Neuronal stem cell (in vitro differentiated cells): ENCODE measurements around the gene PSTPIP1.
A peak's percentile ranks its signal among the peaks of the same experiment; 100 is the strongest.

ENCODE experiments used
- DNase-seq: peaks from one replicate; pipeline ENCODE4 v3.0.0-alpha.2; 2013; ENCODE audit warnings: low spot score
- H2AFZ ChIP-seq: one replicate; pipeline ENCODE4 v1.6.1; 2013; ENCODE audit warnings: mild to moderate bottlenecking, low read length, inconsistent platforms
- H2AK5ac ChIP-seq: 2 replicates; pipeline ENCODE4 v1.6.1; 2013; ENCODE audit warnings: low read depth, mild to moderate bottlenecking, inconsistent platforms, low read length, moderate library complexity, mixed read lengths
- H2BK120ac ChIP-seq: 2 replicates; pipeline ENCODE4 v1.6.1; 2013; ENCODE audit warnings: low read depth, mild to moderate bottlenecking, inconsistent platforms, low read length, moderate library complexity, mixed read lengths
- H2BK12ac ChIP-seq: one replicate; pipeline ENCODE4 v1.6.1; 2013; ENCODE audit warnings: low read length, inconsistent platforms
- H2BK15ac ChIP-seq: 2 replicates; pipeline ENCODE4 v1.6.1; 2013; ENCODE audit warnings: mild to moderate bottlenecking, low read length, inconsistent platforms, mixed read lengths
- H2BK5ac ChIP-seq: one replicate; pipeline ENCODE4 v1.6.1; 2013; ENCODE audit warnings: inconsistent platforms, mild to moderate bottlenecking, low read length, moderate library complexity
- H3K14ac ChIP-seq: one replicate; pipeline ENCODE4 v1.6.1; 2013; ENCODE audit warnings: low read length, inconsistent platforms
- H3K18ac ChIP-seq: 2 replicates; pipeline ENCODE4 v1.6.1; 2013; ENCODE audit warnings: low read length, inconsistent platforms
- H3K23ac ChIP-seq: 2 replicates; pipeline ENCODE4 v1.6.1; 2013; ENCODE audit warnings: low read depth, mild to moderate bottlenecking, mixed read lengths, low read length, inconsistent platforms; ENCODE audit not compliant: poor library complexity
- H3K27ac ChIP-seq: replicated peaks from 3 replicates; pipeline ENCODE4 v1.5.1; 2013; ENCODE audit warnings: low read length, inconsistent platforms
- H3K27me3 ChIP-seq, 3 experiments: 2 replicates each; pipeline ENCODE4 v1.6.1; 2013; ENCODE audit warnings: low read length in 3 of 3, mild to moderate bottlenecking in 2 of 3, inconsistent platforms in 1 of 3, low read depth in 1 of 3, mixed read lengths in 1 of 3, moderate library complexity in 1 of 3; ENCODE audit not compliant: control insufficient read depth in 3 of 3, insufficient read depth in 3 of 3
- H3K36me3 ChIP-seq, 2 donors: replicated peaks in 1 of 2; 2 replicates each; pipeline ENCODE4 v1.6.1; 2013; ENCODE audit warnings: low read length in 2 of 2; ENCODE audit not compliant: control insufficient read depth in 2 of 2, insufficient read depth in 2 of 2
- H3K4ac ChIP-seq: 2 replicates; pipeline ENCODE4 v1.6.1; 2013; ENCODE audit warnings: inconsistent platforms, mild to moderate bottlenecking, low read length, moderate library complexity
- H3K4me1 ChIP-seq, 2 donors: 1 replicate in 1 of 2; 2 replicates in 1 of 2; pipeline ENCODE4 v1.6.1; 2013; ENCODE audit warnings: low read length in 2 of 2, low read depth in 1 of 2; ENCODE audit not compliant: control insufficient read depth in 2 of 2, insufficient read depth in 1 of 2
- H3K4me2 ChIP-seq: one replicate; pipeline ENCODE4 v1.6.1; 2013; ENCODE audit warnings: mild to moderate bottlenecking, low read length, inconsistent platforms; ENCODE audit not compliant: insufficient read depth, poor library complexity, severe bottlenecking
- H3K4me3 ChIP-seq, 2 donors: 2 replicates each; pipeline ENCODE4 v1.5.1; 2013; ENCODE audit warnings: low read length in 2 of 2, mild to moderate bottlenecking in 2 of 2, inconsistent platforms in 1 of 2, moderate library complexity in 1 of 2
- H3K79me1 ChIP-seq: one replicate; pipeline ENCODE4 v1.6.1; 2013; ENCODE audit warnings: low read depth, mild to moderate bottlenecking, inconsistent platforms, low read length, moderate library complexity
- H3K9ac ChIP-seq: one replicate; pipeline ENCODE4 v1.6.1; 2013; ENCODE audit warnings: mild to moderate bottlenecking, low read depth, low read length, inconsistent platforms; ENCODE audit not compliant: poor library complexity
- H3K9me3 ChIP-seq, 2 donors: replicated peaks in 1 of 2; 2 replicates each; pipeline versions ENCODE3 to v1.6.1; 2013; ENCODE audit warnings: low read length in 2 of 2, mild to moderate bottlenecking in 2 of 2, inconsistent platforms in 1 of 2, low read depth in 1 of 2, mixed read lengths in 1 of 2, moderate library complexity in 1 of 2; ENCODE audit not compliant: control insufficient read depth in 2 of 2, insufficient read depth in 1 of 2
- H4K8ac ChIP-seq: one replicate; pipeline ENCODE4 v1.6.1; 2013; ENCODE audit warnings: low read depth, mild to moderate bottlenecking, inconsistent platforms, low read length, moderate library complexity
- H4K91ac ChIP-seq: one replicate; pipeline ENCODE4 v1.6.1; 2013; ENCODE audit warnings: low read length, low read depth, mild to moderate bottlenecking, inconsistent platforms; ENCODE audit not compliant: poor library complexity
- WGBS, 2 donors: extraction: QIAGEN DNeasy Blood & Tissue Kit; methylation state at CpG; one replicate each; pipeline ENCODE4 v1.1.7; 2013; ENCODE audit warnings: missing lambda C conversion rate in 2 of 2, mixed read lengths in 1 of 2; ENCODE audit not compliant: insufficient read length in 2 of 2, insufficient replicate concordance in 1 of 2; ENCODE audit errors: extremely low coverage in 2 of 2; 5-methylcytosine and 5-hydroxymethylcytosine counted together

Gene PSTPIP1

DNA sequence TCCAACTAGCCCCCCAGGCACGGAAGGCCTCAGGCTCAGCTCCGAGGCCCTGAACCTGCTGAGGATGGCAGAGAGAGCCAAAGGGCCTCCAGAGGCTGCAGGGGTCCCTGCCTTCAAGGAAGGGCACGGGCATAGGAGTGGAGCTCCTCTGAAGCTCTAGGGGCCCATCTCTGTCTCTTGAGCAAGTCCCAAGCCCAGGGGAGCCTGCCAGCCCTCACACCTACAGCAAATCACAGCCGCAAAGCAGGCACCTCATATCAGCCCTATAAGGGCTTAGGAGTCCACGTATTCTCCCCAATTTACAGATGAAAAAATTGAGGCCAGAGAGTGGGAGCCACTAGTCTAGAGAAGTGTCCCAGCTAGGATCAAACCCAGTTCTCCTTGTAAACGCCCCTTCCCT, 14.2 kb downstream of the PSTPIP1 start:
- Histone ChIP-seq H2BK15ac (no peak overlapping the region), H2BK5ac (no peak overlapping the region), H3K4me1 (no peaks in the 10 kb centered on the region), H3K9ac (no peak overlapping the region), H3K36me3 (no peaks in the 10 kb centered on the region), H3K18ac (peak overlapping the region; percentile 55), H4K91ac (no peak overlapping the region), H2AK5ac (peak overlapping the region; percentile 32), H3K27me3 (peaks cover 0 to 39% (median 0%) of the 10 kb centered on the region in 3 experiments), H3K23ac (no peak overlapping the region), H2AFZ (no peak overlapping the region), H2BK12ac (no peak overlapping the region), H3K14ac (no peak overlapping the region), H3K9me3 (peaks cover 0 to 2% of the 10 kb centered on the region in 2 donors), H3K79me1 (no peaks in the 10 kb centered on the region), H3K4me2 (no peak overlapping the region), H2BK120ac (no peak overlapping the region), H3K4ac (no peak overlapping the region), H4K8ac (no peak overlapping the region), H3K4me3 (no peak overlapping the region), H3K27ac (no peak overlapping the region)
- WGBS, 2 donors = no CpG with 5 or more reads among the region's 6 CpGs
- DNase-seq = no peak

DNA sequence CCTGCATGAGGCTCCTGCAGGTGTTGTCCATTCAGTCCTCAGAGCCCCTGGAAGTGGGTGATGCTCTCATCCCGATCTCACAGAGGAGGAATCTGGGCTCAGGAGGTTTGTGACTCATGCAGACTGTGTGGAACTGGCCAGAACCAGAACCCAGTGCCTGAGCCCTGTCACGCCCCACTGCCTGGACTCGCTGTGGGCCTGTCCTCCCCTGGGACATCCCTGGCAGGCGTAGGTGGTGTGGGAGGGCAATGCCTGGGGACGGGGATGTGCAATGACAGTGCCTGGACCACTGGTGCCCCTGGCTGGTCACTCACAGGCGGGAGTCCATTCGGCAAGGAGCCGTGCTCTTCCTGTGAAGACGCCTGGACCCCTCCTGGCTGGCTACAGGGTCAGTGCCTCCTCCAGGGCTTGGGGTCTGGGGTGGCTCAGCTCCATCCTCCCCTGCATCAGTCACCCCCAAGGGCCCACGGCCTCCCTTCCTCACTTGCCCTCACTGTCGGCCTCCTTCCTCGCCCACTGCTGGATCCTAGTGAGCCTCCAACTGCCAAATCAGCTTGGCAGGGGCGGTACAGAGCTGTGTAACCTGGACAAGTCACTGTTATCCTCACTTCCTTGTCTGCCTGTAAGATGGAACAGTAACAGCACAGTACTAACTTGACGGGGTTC, 14.9 kb downstream of the PSTPIP1 start:
- Histone ChIP-seq H2BK12ac (peak overlapping the region; percentile 81), H2AK5ac (peak overlapping the region; percentile 92), H3K9ac (no peak overlapping the region), H3K4ac (peak overlapping the region; percentile 9), H3K23ac (peak overlapping the region; percentile 71), H3K4me3 (no peak overlapping the region), H3K79me1 (no peaks in the 10 kb centered on the region), H4K91ac (no peak overlapping the region), H3K27me3 (peaks cover 0 to 43% (median 0%) of the 10 kb centered on the region in 3 experiments), H2BK5ac (no peak overlapping the region), H3K4me1 (no peaks in the 10 kb centered on the region), H3K18ac (peak overlapping the region; percentile 88), H2BK120ac (peak overlapping the region; percentile 2), H4K8ac (no peak overlapping the region), H2AFZ (no peak overlapping the region), H2BK15ac (peak overlapping the region; percentile 69), H3K4me2 (no peak overlapping the region), H3K14ac (peak overlapping the region; percentile 95), H3K27ac (no peak overlapping the region), H3K36me3 (no peaks in the 10 kb centered on the region), H3K9me3 (peaks cover 0 to 2% of the 10 kb centered on the region in 2 donors)
- no CpG with 5 or more reads among the region's 14 CpGs for WGBS, 2 donors
- DNase-seq = no peak

DNA sequence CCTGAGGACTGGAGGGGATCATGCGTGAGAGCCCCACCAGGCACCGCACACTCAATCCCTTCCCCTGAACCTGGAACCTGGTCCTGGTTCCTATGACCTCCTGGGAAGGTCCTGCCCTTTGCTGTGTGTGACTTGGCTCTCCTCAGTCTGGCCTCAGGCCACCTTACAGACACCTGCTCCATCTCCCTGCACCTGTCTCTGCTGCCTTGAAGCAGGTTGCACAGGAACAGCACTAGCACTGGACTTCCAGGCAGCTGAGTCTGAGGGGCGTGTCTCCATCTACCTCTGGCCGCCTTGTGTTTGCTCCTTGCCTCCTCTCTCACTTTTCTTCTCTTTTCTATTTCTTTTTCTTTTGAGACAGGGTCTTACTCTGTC, 15.4 kb downstream of the PSTPIP1 start:
- Histone ChIP-seq H4K91ac (no peak overlapping the region), H3K14ac (peak overlapping the region; percentile 86), H3K4me2 (no peak overlapping the region), H2AFZ (no peak overlapping the region), H2BK15ac (peak overlapping the region; percentile 69), H3K4me1 (no peaks in the 10 kb centered on the region), H2BK120ac (peak overlapping the region; percentile 2), H2BK5ac (no peak overlapping the region), H3K23ac (peak overlapping the region; percentile 71), H3K18ac (no peak overlapping the region), H2AK5ac (no peak overlapping the region), H4K8ac (no peak overlapping the region), H2BK12ac (no peak overlapping the region), H3K9ac (peak overlapping the region; percentile 16), H3K36me3 (no peaks in the 10 kb centered on the region), H3K27ac (no peak overlapping the region), H3K4me3 (no peak overlapping the region), H3K4ac (no peak overlapping the region), H3K79me1 (no peaks in the 10 kb centered on the region), H3K9me3 (peaks cover 0 to 2% of the 10 kb centered on the region in 2 donors), H3K27me3 (peaks cover 0 to 48% (median 0%) of the 10 kb centered on the region in 3 experiments)
- no CpG with 5 or more reads among the region's 4 CpGs for WGBS, 2 donors
- no peak for DNase-seq

DNA sequence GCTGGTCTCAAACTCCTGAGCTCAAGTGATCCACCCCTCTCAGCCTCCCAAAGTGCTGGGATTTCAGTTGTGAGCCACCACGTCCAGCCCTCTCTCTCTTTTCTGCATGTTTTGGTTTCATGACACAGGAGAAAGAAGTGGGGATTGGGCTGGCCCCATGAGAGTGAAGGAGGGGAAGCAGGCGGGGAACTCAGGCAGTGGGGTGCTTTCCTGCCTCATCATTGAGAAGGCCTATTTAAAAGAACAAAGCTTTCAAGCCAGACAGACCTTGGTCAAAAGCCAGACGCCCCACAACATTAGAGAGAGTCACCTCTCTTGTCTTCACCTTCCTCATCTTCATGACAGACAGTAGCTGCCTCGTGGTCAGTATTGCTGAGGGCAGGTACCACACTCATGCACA, 15.9 kb downstream of the PSTPIP1 start:
- no peak overlapping the region for H3K4me2 ChIP-seq
- no peak overlapping the region for H3K23ac ChIP-seq
- no peak overlapping the region for H3K9ac ChIP-seq
- H2BK5ac ChIP-seq = no peak overlapping the region
- H2BK120ac ChIP-seq = no peak overlapping the region
- H4K91ac ChIP-seq = no peak overlapping the region
- H3K14ac ChIP-seq = no peak overlapping the region
- H3K4me1 ChIP-seq = no peaks in the 10 kb centered on the region
- H2AK5ac ChIP-seq = no peak overlapping the region
- H4K8ac ChIP-seq = peak overlapping the region; percentile 92
- H3K27ac ChIP-seq = no peak overlapping the region
- H3K9me3 ChIP-seq = peaks cover 0 to 2% of the 10 kb centered on the region in 2 donors
- no peak overlapping the region for H2BK12ac ChIP-seq
- H3K79me1 ChIP-seq = no peaks in the 10 kb centered on the region
- H2AFZ ChIP-seq = no peak overlapping the region
- no peak overlapping the region for H2BK15ac ChIP-seq
- no peaks in the 10 kb centered on the region for H3K36me3 ChIP-seq
- H3K4me3 ChIP-seq = no peak overlapping the region
- no peak overlapping the region for H3K4ac ChIP-seq
- H3K18ac ChIP-seq = peak overlapping the region; percentile 38
- WGBS, 2 donors = no CpG with 5 or more reads among the region's 4 CpGs
- no peak for DNase-seq
- peaks cover 0 to 53% (median 2%) of the 10 kb centered on the region in 3 experiments for H3K27me3 ChIP-seq
